Nephron (organoid): ENCODE measurements around the gene KIF7.

Source experiments
- H3K27ac Mint-ChIP-seq, 3 experiments: 2 replicates each; pipeline ENCODE4 v1.8.0; 2020; ENCODE audit warnings: mixed read lengths in 3 of 3, mild to moderate bottlenecking in 2 of 3, moderate library complexity in 1 of 3
- H3K27me3 Mint-ChIP-seq: 2 replicates; pipeline ENCODE4 v1.8.0; 2021; ENCODE audit warnings: low read depth, mild to moderate bottlenecking, moderate library complexity, mixed read lengths
- H3K36me3 Mint-ChIP-seq: 2 replicates; pipeline ENCODE4 v1.8.0; 2020; ENCODE audit warnings: low read depth, mixed read lengths
- H3K4me1 Mint-ChIP-seq: 2 replicates; pipeline ENCODE4 v1.8.0; 2020; ENCODE audit warnings: mixed read lengths
- H3K4me3 Mint-ChIP-seq, 3 experiments: 2 replicates each; pipeline ENCODE4 v1.8.0; 2020; ENCODE audit warnings: mild to moderate bottlenecking in 3 of 3, mixed read lengths in 3 of 3, moderate library complexity in 2 of 3
- H3K9me3 Mint-ChIP-seq: 2 replicates; pipeline ENCODE4 v1.8.0; 2020; ENCODE audit warnings: mixed read lengths
- CTCF ChIP-seq, 3 experiments: fragments of 200-600 bp; sonication (generic); IDR thresholded peaks; one replicate each; pipeline ENCODE4 v1.5.0; 2021; ENCODE audit warnings: antibody characterized with exemption in 3 of 3; ENCODE audit not compliant: unreplicated experiment in 3 of 3

The KIF7 gene

GRCh38 chr15:89649013-89649625 lies 6.1 kb downstream of the KIF7 start:
- TF ChIP-seq CTCF (IDR thresholded peaks at IDR 0.05; ENCODE audit: unreplicated experiment in 3 of 3), result no peak
- H3K4me1 Mint-ChIP-seq, result peaks cover 6% of the 10 kb centered on the region
- H3K27ac Mint-ChIP-seq, result no peak overlapping the region
- H3K4me3 Mint-ChIP-seq, result no peak overlapping the region
- peaks cover 31% of the 10 kb centered on the region for H3K36me3 Mint-ChIP-seq
- H3K9me3 Mint-ChIP-seq, result no peaks in the 10 kb centered on the region
- H3K27me3 Mint-ChIP-seq, result no peaks in the 10 kb centered on the region

- peaks cover 4% of the 10 kb centered on the region for H3K4me1 Mint-ChIP-seq
- no peaks in the 10 kb centered on the region for H3K9me3 Mint-ChIP-seq
- peaks cover 37% of the 10 kb centered on the region for H3K36me3 Mint-ChIP-seq
- no peak overlapping the region for H3K4me3 Mint-ChIP-seq
- no peak overlapping the region for H3K27ac Mint-ChIP-seq
- no peak for TF ChIP-seq CTCF (IDR thresholded peaks at IDR 0.05; ENCODE audit: unreplicated experiment in 3 of 3)
- no peaks in the 10 kb centered on the region for H3K27me3 Mint-ChIP-seq
Observed at GRCh38 chr15:89648106-89649012, 6.9 kb downstream of the KIF7 start.

- peak; percentile 75 to 84 (median 77) for TF ChIP-seq CTCF (IDR thresholded peaks at IDR 0.05; ENCODE audit: unreplicated experiment in 3 of 3)
- Mint-ChIP-seq H3K4me1 (no peaks in the 10 kb centered on the region), H3K27ac (no peak overlapping the region), H3K27me3 (no peaks in the 10 kb centered on the region), H3K36me3 (peaks cover 46% of the 10 kb centered on the region), H3K9me3 (no peaks in the 10 kb centered on the region), H3K4me3 (no peak overlapping the region)
Observed at GRCh38 chr15:89647191-89647851, 7.9 kb downstream of the KIF7 start.

GRCh38 chr15:89646416-89647141 lies 8.7 kb downstream of the KIF7 start:
- Mint-ChIP-seq H3K9me3 (no peaks in the 10 kb centered on the region), H3K4me3 (no peak overlapping the region), H3K36me3 (peaks cover 46% of the 10 kb centered on the region), H3K27me3 (no peaks in the 10 kb centered on the region), H3K27ac (no peak overlapping the region), H3K4me1 (no peaks in the 10 kb centered on the region)
- TF ChIP-seq CTCF (IDR thresholded peaks at IDR 0.05; ENCODE audit: unreplicated experiment in 3 of 3), result no peak

GRCh38 chr15:89645680-89646079 lies 9.6 kb downstream of the KIF7 start:
- H3K9me3 Mint-ChIP-seq, result no peaks in the 10 kb centered on the region

More at GRCh38 chr15:89645680-89646079, 9.6 kb downstream of the KIF7 start:
- Mint-ChIP-seq H3K4me3 (no peak overlapping the region), H3K36me3 (peaks cover 53% of the 10 kb centered on the region), H3K4me1 (no peaks in the 10 kb centered on the region), H3K27me3 (no peaks in the 10 kb centered on the region), H3K27ac (no peak overlapping the region)
- TF ChIP-seq CTCF (IDR thresholded peaks at IDR 0.05; ENCODE audit: unreplicated experiment in 3 of 3), result no peak
